ENCODE results near the gene DIRAS1. TPM values are rescaled to one million over a fixed set of nuclear protein-coding genes. Genes with fewer than 3 reads are reported as not detected.

Gene DIRAS1
- total RNA-seq, 1 experiment from 2014 or later, result 18.5 TPM

GRCh38 chr19:2765376-2765775, 44.2 kb upstream of the DIRAS1 start:
- H3K4me1 ChIP-seq (ENCODE audit: control insufficient read depth, insufficient read depth, low read length), result no peaks in the 10 kb centered on the region
- H3K9me3 ChIP-seq (ENCODE audit: control insufficient read depth, insufficient read depth, low read depth, low read length), result no peaks in the 10 kb centered on the region
- ATAC-seq (no peak), DNase-seq (ENCODE audit: low read depth, low spot score) (no peak)
- ChIA-PET CTCF (no interaction called here), POLR2A (no interaction called here)
- in situ Hi-C loops (cut with HindIII; ENCODE audit: low pct_unique_long_range_greater_than_20kb, low sequenced_read_pairs), result no loop called here
- intact Hi-C loops (cut with micrococcal nuclease; ENCODE audit: unreplicated experiment), result no loop called here
- TF ChIP-seq SIN3A (IDR thresholded peaks at IDR 0.05; ENCODE audit: borderline replicate concordance, insufficient read depth, low read depth, low read length) (no peak), POLR2AphosphoS5 (IDR thresholded peaks at IDR 0.05; ENCODE audit: low read depth, low read length) (no peak), REST (IDR thresholded peaks at IDR 0.05; ENCODE audit: insufficient read depth in 1 of 2, low read depth in 2 of 2, low read length in 1 of 2) (no peak), CTCF (IDR thresholded peaks at IDR 0.05) (no peak), TCF7L2 (IDR thresholded peaks at IDR 0.05; ENCODE audit: low read depth, low read length) (no peak)
- H3K36me3 ChIP-seq (ENCODE audit: control insufficient read depth, insufficient read depth, low read length), result no peaks in the 10 kb centered on the region; the same call in 1 of the 2 replicates
- no peak overlapping the region for H3K27ac ChIP-seq (ENCODE audit: low read length)
- no TSS peak for BruUV-seq (replicated peaks)
- H3K27me3 ChIP-seq (ENCODE audit: control insufficient read depth, insufficient read depth, low read length), result no peaks in the 10 kb centered on the region
- no peak overlapping the region for H3K4me3 ChIP-seq (ENCODE audit: low read depth in 2 of 2, low read length in 2 of 2)

- ATAC-seq (no peak), DNase-seq (ENCODE audit: low read depth, low spot score) (no peak)
- in situ Hi-C loops (cut with HindIII; ENCODE audit: low pct_unique_long_range_greater_than_20kb, low sequenced_read_pairs) (no loop called here), intact Hi-C loops (cut with micrococcal nuclease; ENCODE audit: unreplicated experiment) (no loop called here)
- TF ChIP-seq REST (IDR thresholded peaks at IDR 0.05; ENCODE audit: insufficient read depth in 1 of 2, low read depth in 2 of 2, low read length in 1 of 2), result no peak
- TF ChIP-seq TCF7L2 (IDR thresholded peaks at IDR 0.05; ENCODE audit: low read depth, low read length), result no peak
- no peak for TF ChIP-seq POLR2AphosphoS5 (IDR thresholded peaks at IDR 0.05; ENCODE audit: low read depth, low read length)
- TF ChIP-seq SIN3A (IDR thresholded peaks at IDR 0.05; ENCODE audit: borderline replicate concordance, insufficient read depth, low read depth, low read length), result no peak
- TF ChIP-seq CTCF (IDR thresholded peaks at IDR 0.05), result no peak
- H3K27me3 ChIP-seq (ENCODE audit: control insufficient read depth, insufficient read depth, low read length), result no peaks in the 10 kb centered on the region
- no peak overlapping the region for H3K4me3 ChIP-seq (ENCODE audit: low read depth in 2 of 2, low read length in 2 of 2)
- BruUV-seq (replicated peaks), result no TSS peak
- no peak overlapping the region for H3K27ac ChIP-seq (ENCODE audit: low read length)
- no peaks in the 10 kb centered on the region for H3K4me1 ChIP-seq (ENCODE audit: control insufficient read depth, insufficient read depth, low read length)
- ChIA-PET CTCF (no interaction called here), POLR2A (no interaction called here)
- H3K36me3 ChIP-seq (ENCODE audit: control insufficient read depth, insufficient read depth, low read length), result no peaks in the 10 kb centered on the region; the same call in 1 of the 2 replicates
- no peaks in the 10 kb centered on the region for H3K9me3 ChIP-seq (ENCODE audit: control insufficient read depth, insufficient read depth, low read depth, low read length)
These were observed 43.8 kb upstream of the DIRAS1 start for GRCh38 chr19:2764945-2765344.

Measured in Panc1 (cell line).